ENCODE measurements around the gene SAP25. TPM values are rescaled to one million over a fixed set of nuclear protein-coding genes. Genes with fewer than 3 reads are reported as not detected.

The SAP25 gene
- total RNA-seq, 2 donors from 2014 or later = 5.8 to 6.3 TPM

DNA sequence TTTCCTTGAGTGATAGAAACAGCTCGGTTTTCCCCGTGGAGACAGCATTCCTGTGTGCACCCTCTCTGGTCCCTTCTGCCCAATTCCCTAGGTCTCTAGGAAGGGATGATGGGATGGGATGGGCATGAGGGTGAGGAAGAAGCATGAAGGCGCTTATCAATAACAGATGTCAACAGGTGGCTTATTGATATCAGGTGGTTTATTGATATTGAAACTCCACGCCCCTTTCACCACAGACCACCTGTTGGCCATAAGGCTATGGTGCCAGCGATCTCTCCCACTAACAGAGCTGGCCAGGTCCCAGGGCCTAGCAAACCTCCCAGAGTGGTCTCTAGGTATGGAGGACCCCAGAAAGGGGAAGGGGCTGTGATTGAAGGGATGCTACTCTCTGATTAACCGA lies 46.5 kb upstream of the SAP25 start:
- Mint-ChIP-seq H3K27me3 (ENCODE audit: insufficient read depth) (peaks cover 3% of the 10 kb centered on the region), H3K27ac (no peak overlapping the region), H3K36me3 (ENCODE audit: low read depth) (no peaks in the 10 kb centered on the region), H3K9me3 (no peaks in the 10 kb centered on the region), H3K4me1 (no peaks in the 10 kb centered on the region), H3K4me3 (no peak overlapping the region)
- DNase-seq = no peak
- H3K9ac ChIP-seq (ENCODE audit: extremely low read depth, low read length, poor library complexity, severe bottlenecking) = no peak overlapping the region
- no peak for TF ChIP-seq CTCF (conservative IDR thresholded peaks at IDR 0.05)
- no peak overlapping the region for H3K4me3 ChIP-seq (ENCODE audit: low read length)
- no peaks in the 10 kb centered on the region for H3K4me1 ChIP-seq (ENCODE audit: control insufficient read depth, insufficient read depth, low read length)
- H3K9me3 ChIP-seq (ENCODE audit: control insufficient read depth, low read length) = no peaks in the 10 kb centered on the region
- 94 to 95% methylated on average over 3 to 6 of the region's 6 CpGs for WGBS, 2 experiments (ENCODE audit: insufficient coverage in 1 of 2, insufficient read length in 1 of 2)
- no peak overlapping the region for H3K27ac ChIP-seq (ENCODE audit: low read depth, low read length)
- H3K36me3 ChIP-seq (ENCODE audit: control insufficient read depth, insufficient read depth, low read length) = no peaks in the 10 kb centered on the region
- H3K27me3 ChIP-seq (ENCODE audit: control insufficient read depth, insufficient read depth, low read length, poor library complexity, severe bottlenecking) = no peaks in the 10 kb centered on the region

- Histone ChIP-seq H3K27me3 (ENCODE audit: control insufficient read depth, insufficient read depth, low read length, poor library complexity, severe bottlenecking) (no peaks in the 10 kb centered on the region), H3K9me3 (ENCODE audit: control insufficient read depth, low read length) (no peaks in the 10 kb centered on the region), H3K27ac (ENCODE audit: low read depth, low read length) (no peak overlapping the region), H3K9ac (ENCODE audit: extremely low read depth, low read length, poor library complexity, severe bottlenecking) (no peak overlapping the region), H3K36me3 (ENCODE audit: control insufficient read depth, insufficient read depth, low read length) (no peaks in the 10 kb centered on the region), H3K4me3 (ENCODE audit: low read length) (no peak overlapping the region), H3K4me1 (ENCODE audit: control insufficient read depth, insufficient read depth, low read length) (no peaks in the 10 kb centered on the region)
- TF ChIP-seq CTCF (conservative IDR thresholded peaks at IDR 0.05) = no peak
- Mint-ChIP-seq H3K9me3 (no peaks in the 10 kb centered on the region), H3K36me3 (ENCODE audit: low read depth) (peaks cover 2% of the 10 kb centered on the region), H3K4me3 (no peak overlapping the region), H3K27ac (no peak overlapping the region), H3K27me3 (ENCODE audit: insufficient read depth) (no peaks in the 10 kb centered on the region), H3K4me1 (peaks cover 6% of the 10 kb centered on the region)
- DNase-seq = no peak
- WGBS, 2 experiments (ENCODE audit: insufficient coverage in 1 of 2, insufficient read length in 1 of 2) = 87 to 90% methylated on average over 4 to 5 of the region's 6 CpGs
Measured at GRCh38 chr7:100614308-100614861, 40.7 kb upstream of the SAP25 start.

DNA sequence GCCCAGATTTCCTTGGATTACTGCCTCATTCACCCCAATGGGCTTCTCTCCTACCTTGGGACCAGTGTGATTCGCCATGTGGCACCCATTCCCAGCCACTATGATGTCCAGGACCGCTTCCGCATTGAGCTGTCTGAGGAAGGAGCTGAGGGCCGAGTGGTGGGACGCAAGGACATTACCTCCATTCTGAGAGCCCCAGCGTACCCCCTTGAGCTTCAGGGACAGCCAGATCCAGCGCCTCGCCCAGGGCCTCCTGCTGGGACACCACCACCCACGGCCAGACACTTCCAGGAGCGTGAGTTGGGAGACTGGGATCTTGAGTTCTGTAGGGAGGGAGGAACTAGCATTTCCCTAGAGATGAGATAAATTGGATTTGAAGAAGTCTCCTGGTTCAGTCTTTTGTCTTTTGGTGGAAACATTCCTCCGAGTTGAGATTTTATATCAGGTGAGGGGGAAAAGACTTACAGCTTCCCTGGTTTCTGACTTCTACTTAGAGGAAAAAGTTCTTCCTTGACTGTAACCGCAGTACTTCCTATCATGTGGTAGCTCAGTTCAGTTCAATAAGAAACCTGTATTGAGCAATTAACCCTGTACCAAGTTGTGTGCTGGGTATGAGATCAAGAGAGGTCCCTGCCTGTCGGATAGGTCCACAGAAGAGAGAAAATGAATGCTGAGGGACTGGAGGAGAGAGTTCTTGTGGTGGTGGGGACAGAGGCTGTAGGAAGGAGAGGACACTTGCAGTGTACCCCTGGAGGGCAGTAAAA lies 39.9 kb upstream of the SAP25 start:
- Histone ChIP-seq H3K27ac (ENCODE audit: low read depth, low read length) (no peak overlapping the region), H3K27me3 (ENCODE audit: control insufficient read depth, insufficient read depth, low read length, poor library complexity, severe bottlenecking) (no peaks in the 10 kb centered on the region), H3K4me1 (ENCODE audit: control insufficient read depth, insufficient read depth, low read length) (no peaks in the 10 kb centered on the region), H3K4me3 (ENCODE audit: low read length) (peak overlapping the region; percentile 91), H3K36me3 (ENCODE audit: control insufficient read depth, insufficient read depth, low read length) (no peaks in the 10 kb centered on the region), H3K9ac (ENCODE audit: extremely low read depth, low read length, poor library complexity, severe bottlenecking) (no peak overlapping the region), H3K9me3 (ENCODE audit: control insufficient read depth, low read length) (no peaks in the 10 kb centered on the region)
- 91 to 94% methylated on average over 11 to 13 of the region's 13 CpGs for WGBS, 2 experiments (ENCODE audit: insufficient coverage in 1 of 2, insufficient read length in 1 of 2)
- Mint-ChIP-seq H3K4me3 (peak overlapping the region; percentile 80), H3K27ac (no peak overlapping the region), H3K4me1 (peaks cover 6% of the 10 kb centered on the region), H3K9me3 (no peaks in the 10 kb centered on the region), H3K27me3 (ENCODE audit: insufficient read depth) (no peaks in the 10 kb centered on the region), H3K36me3 (ENCODE audit: low read depth) (peaks cover 2% of the 10 kb centered on the region)
- no peak for DNase-seq
- peak; percentile 3 for TF ChIP-seq CTCF (conservative IDR thresholded peaks at IDR 0.05)

Measured in endodermal cell (in vitro differentiated cells).